Right lobe of liver (tissue), 6 donors: ENCODE measurements around the gene TOB1. TPM values are rescaled to one million over a fixed set of nuclear protein-coding genes. Genes with fewer than 3 reads are reported as not detected.
A peak's percentile ranks its signal among the peaks of the same experiment; 100 is the strongest.

Experiments used
- ATAC-seq, 4 donors: fragments of 200-7000 bp; cut with Tn5 transposase; one replicate each; pipeline ENCODE4 v1.9.1; 2020; ENCODE audit warnings: mild to moderate bottlenecking in 4 of 4, moderate library complexity in 4 of 4
- DNase-seq, 3 donors: peaks; one replicate each; pipeline ENCODE4 v3.0.0-alpha.2; 2020
- H3K27ac ChIP-seq, 3 donors: fragments of 200-600 bp; one replicate each; pipeline ENCODE4 v1.8.0; 2022
- H3K27me3 ChIP-seq, 2 donors: fragments of 200-600 bp; one replicate each; pipeline ENCODE4 v1.8.0; 2022
- H3K36me3 ChIP-seq, 4 donors: fragments of 200-600 bp; sonication (generic) in 1 of 4; one replicate each; pipeline versions ENCODE4 v1.5.1 to v1.8.0; 2017 to 2022; ENCODE audit warnings: control low read depth in 1 of 4
- H3K4me1 ChIP-seq, 4 donors: fragments of 200-600 bp; sonication (generic) in 1 of 4; one replicate each; pipeline versions ENCODE4 v1.5.1 to v1.8.0; 2017 to 2022; ENCODE audit warnings: control low read depth in 1 of 4
- H3K4me3 ChIP-seq, 3 donors: fragments of 200-600 bp; one replicate each; pipeline ENCODE4 v1.8.0; 2022
- H3K9me3 ChIP-seq, 4 donors: fragments of 200-600 bp; sonication (generic) in 1 of 4; one replicate each; pipeline versions ENCODE4 v1.5.1 to v1.8.0; 2017 to 2022; ENCODE audit warnings: control low read depth in 1 of 4
- CTCF ChIP-seq, 4 donors: fragments of 200-600 bp in 3 of 4; fragments of 450-650 bp in 1 of 4; IDR thresholded peaks; one replicate each; pipeline versions ENCODE4 v1.5.1 to v1.8.0; 2016 to 2022; ENCODE audit warnings: antibody characterized with exemption in 4 of 4, mild to moderate bottlenecking in 2 of 4
- POLR2A ChIP-seq: fragments of 450-650 bp; IDR thresholded peaks from one replicate; pipeline ENCODE4 v1.6.1; 2017; ENCODE audit warnings: antibody characterized with exemption, mild to moderate bottlenecking
- WGBS: methylation state at CpG from one replicate; pipeline ENCODE4 v1.1.6; 2018; ENCODE audit warnings: low coverage, low lambda C conversion rate; ENCODE audit not compliant: insufficient coverage; ENCODE audit errors: missing lambda C conversion rate; 5-methylcytosine and 5-hydroxymethylcytosine counted together
- intact Hi-C, 2 donors: fragments of 100-400 bp; cut with DNase I; formaldehyde crosslinking; loops; one replicate each; pipeline versions ENCODE4 v1.11.2 to v1.14.1; 2022
- long read RNA-seq: library from polyadenylated mRNA; unstranded; transcript quantifications from one replicate; pipeline ENCODE4 v2.0.0, GENCODE V29; 2019
- total RNA-seq, 6 experiments: library from RNA; depleted of rRNA in 2 of 6; stranded (reverse); fragments of >200 nt in 2 of 6; fragmentation: NEBNext Ultra II Directional in 3 of 6; extraction: Animal tissue kit (Norgen Biotek cat#: 25700) in 3 of 6; gene quantifications; one replicate each; pipeline versions ENCODE4 v1.1.0 to v1.2.4, GENCODE V29; 2016 to 2023
- donor health status: DM: no; HTN: yes; CAD: no.
- donor health status: DM: no; HTN: no; CAD: no.
- donor health status: DM: no; HTN: no; CAD: no.
- donor health status: DM: no; HTN: yes; CAD: no.
- donor health status: DM: no; HTN: yes; CAD: no.

TOB1 gene
- total RNA-seq = 100 to 1,000 TPM in 3 of 6 experiments, 10 to 100 TPM in 3; 36.2 to 222 (median 82.1) TPM
- long read RNA-seq, transcript TOB1-202 (2 exons, 2,229 nt) = major isoform, 14 of 116 reads
- long read RNA-seq, partial matches to known transcripts = 102 of 116 reads
- long read RNA-seq, other reads (novel, unspliced or antisense) = 0 of 116 reads

GRCh38 chr17:50866261-50866949 is at the start of gene TOB1:
Gene TOB1 (minus strand): TSS chr17:50866354. CDS start chr17:50864017, 2,337 bp downstream.
- ATAC-seq (peak; percentile 73 to 88 (median 77)), DNase-seq (peak; percentile 99 to 100 (median 100))
- intact Hi-C loops = loop anchor here in 1 of 2 donors (5.0 kb wide), 1 partner anchor 81 kb away; no protein-coding TSS in a partner anchor
- Histone ChIP-seq H3K4me1 (peaks cover 0 to 12% (median 3%) of the 10 kb centered on the region in 4 donors), H3K9me3 (no peaks in the 10 kb centered on the region), H3K36me3 (peaks cover 0 to 24% (median 13%) of the 10 kb centered on the region in 4 donors), H3K27ac (peak within 1 kb of the TSS; percentile 97 to 100 (median 99)), H3K27me3 (no peaks in the 10 kb centered on the region), H3K4me3 (peak within 1 kb of the TSS; percentile 77 to 79 (median 78))
- TF ChIP-seq POLR2A = peak; percentile 98
- no peak for TF ChIP-seq CTCF (IDR thresholded peaks at IDR 0.05)
- 0% methylated on average over 19 of the region's 75 CpGs for WGBS

GRCh38 chr17:50914505-50915063 is 48.4 kb upstream of the TOB1 start:
- peak overlapping the region in 1 of 3 donors; percentile 19 for H3K4me3 ChIP-seq
- no peaks in the 10 kb centered on the region for H3K27me3 ChIP-seq
- intact Hi-C loops = no loop called here
- H3K27ac ChIP-seq = peak overlapping the region; percentile 60 to 93 (median 87)
- ATAC-seq = peak in 2 of 4 donors; percentile 5 to 6
- no peak for DNase-seq
- no peaks in the 10 kb centered on the region for H3K9me3 ChIP-seq
- H3K4me1 ChIP-seq = peaks cover 0 to 60% (median 14%) of the 10 kb centered on the region in 4 donors
- 59% methylated on average over 6 of the region's 11 CpGs for WGBS
- no peak for TF ChIP-seq CTCF (IDR thresholded peaks at IDR 0.05)
- TF ChIP-seq POLR2A = no peak
- H3K36me3 ChIP-seq = no peaks in the 10 kb centered on the region

GRCh38 chr17:50913120-50913519 is 47.0 kb upstream of the TOB1 start:
- 83% methylated on average over 1 of the region's 2 CpGs for WGBS
- no peaks in the 10 kb centered on the region for H3K36me3 ChIP-seq
- H3K27ac ChIP-seq = peak overlapping the region in 1 of 3 donors; percentile 87
- H3K27me3 ChIP-seq = no peaks in the 10 kb centered on the region
- TF ChIP-seq POLR2A (no peak), CTCF (IDR thresholded peaks at IDR 0.05) (no peak)
- intact Hi-C loops = no loop called here
- no peak overlapping the region for H3K4me3 ChIP-seq
- ATAC-seq (no peak), DNase-seq (peak in 1 of 3 donors; percentile 5)
- H3K4me1 ChIP-seq = peaks cover 0 to 60% (median 15%) of the 10 kb centered on the region in 4 donors
- H3K9me3 ChIP-seq = no peaks in the 10 kb centered on the region

GRCh38 chr17:50911890-50912289 is 45.7 kb upstream of the TOB1 start:
- Histone ChIP-seq H3K27ac (peak overlapping the region in 2 of 3 donors; percentile 62 to 100), H3K4me3 (peak overlapping the region in 1 of 3 donors; percentile 65), H3K4me1 (peaks cover 0 to 66% (median 20%) of the 10 kb centered on the region in 4 donors), H3K9me3 (no peaks in the 10 kb centered on the region), H3K27me3 (no peaks in the 10 kb centered on the region), H3K36me3 (no peaks in the 10 kb centered on the region)
- DNase-seq = peak in 1 of 3 donors; percentile 21
- no peak for ATAC-seq
- WGBS = no CpG with 5 or more reads among the region's 4 CpGs
- TF ChIP-seq CTCF (IDR thresholded peaks at IDR 0.05) = no peak
- no peak for TF ChIP-seq POLR2A
- intact Hi-C loops = no loop called here
